GM12878 (cell line): ENCODE measurements around the gene NAV3. TPM values are rescaled to one million over a fixed set of nuclear protein-coding genes. Genes with fewer than 3 reads are reported as not detected.

Source experiments
- ATAC-seq: fragments of 200-7000 bp; cut with Tn5 transposase; 3 replicates; pipeline ENCODE4 v1.9.1; 2020; ENCODE audit warnings: mild to moderate bottlenecking, moderate library complexity
- BruUV-seq: library from RNA; stranded (reverse); fragments of 400-500 nt; replicated peaks from 2 replicates; lab custom pipeline; 2021; lab: Mats Ljungman, UMichigan
- CTCF ChIA-PET: fragments of 300-600 bp; sonication (Branson Sonifier 250); formaldehyde crosslinking; extraction: SDS; loops from one replicate; lab custom pipeline; 2021; ENCODE audit warnings: inconsistent platforms; lab: Yijun Ruan, JAX
- POLR2A ChIA-PET: fragments of 350-600 bp; formaldehyde crosslinking; extraction: SDS; loops from one replicate; lab custom pipeline; 2021; ENCODE audit warnings: inconsistent platforms; lab: Charles Lee
- RAD21 ChIA-PET: fragments of 300-600 bp; sonication (Branson Sonifier 250); formaldehyde crosslinking; loops from one replicate; lab custom pipeline; 2023; ENCODE audit warnings: antibody characterized with exemption; ENCODE audit not compliant: unreplicated experiment; lab: Charles Lee
- SMC1A ChIA-PET: fragments of 300-600 bp; sonication (Branson Sonifier 250); formaldehyde crosslinking; loops from one replicate; lab custom pipeline; 2023; ENCODE audit not compliant: unreplicated experiment, uncharacterized antibody; lab: Charles Lee
- DNase-seq: peaks from one replicate; pipeline ENCODE4 v3.0.0-alpha.2; 2011; ENCODE audit warnings: low read depth, low spot score
- FAIRE-seq: peaks from 3 replicates; lab custom pipeline; 2011; peaks lifted over from hg19 to GRCh38; lab: Jason Lieb, UNC
- H2AFZ ChIP-seq: 2 replicates; pipeline ENCODE4 v1.6.0; 2011; ENCODE audit warnings: low read depth, low read length, control low read depth; ENCODE audit not compliant: control insufficient read depth
- H3K27ac ChIP-seq: 2 replicates; pipeline ENCODE4 v1.5.1; 2011; ENCODE audit warnings: control low read depth; ENCODE audit not compliant: control insufficient read depth, insufficient read depth
- H3K27me3 ChIP-seq, 2 experiments: replicated peaks in 1 of 2; 2 replicates each; pipeline versions ENCODE4 v1.6.0 to v1.6.1; 2011; ENCODE audit warnings: low read length in 1 of 2; ENCODE audit not compliant: control insufficient read depth in 2 of 2, insufficient read depth in 2 of 2
- H3K36me3 ChIP-seq, 2 experiments: 2 replicates each; pipeline ENCODE4 v1.5.1; 2011; ENCODE audit warnings: low read length in 1 of 2; ENCODE audit not compliant: control insufficient read depth in 2 of 2, insufficient read depth in 2 of 2
- H3K4me1 ChIP-seq: 2 replicates; pipeline ENCODE4 v1.6.1; 2011; ENCODE audit warnings: mild to moderate bottlenecking, low read length, moderate library complexity, mixed read lengths; ENCODE audit not compliant: control insufficient read depth, insufficient read depth
- H3K4me2 ChIP-seq: 2 replicates; pipeline ENCODE4 v1.6.0; 2011; ENCODE audit warnings: control low read depth; ENCODE audit not compliant: control insufficient read depth, insufficient read depth
- H3K4me3 ChIP-seq: fragments of 200-600 bp; sonication (generic); 2 replicates; pipeline ENCODE4 v1.5.1; 2016
- H3K79me2 ChIP-seq: 2 replicates; pipeline ENCODE4 v1.6.0; 2011; ENCODE audit warnings: low read length; ENCODE audit not compliant: control insufficient read depth, insufficient read depth
- H3K9ac ChIP-seq: 2 replicates; pipeline ENCODE4 v1.8.0; 2011; ENCODE audit warnings: low read length, control low read depth, mixed read lengths; ENCODE audit not compliant: control insufficient read depth, insufficient read depth
- H3K9me3 ChIP-seq: replicated peaks from 3 replicates; pipeline ENCODE4 v1.5.1; 2011; ENCODE audit warnings: mild to moderate bottlenecking, low read length; ENCODE audit not compliant: control insufficient read depth, insufficient read depth
- H4K20me1 ChIP-seq: 2 replicates; pipeline ENCODE4 v1.6.0; 2011; ENCODE audit not compliant: control insufficient read depth, insufficient read depth
- ATF7 ChIP-seq: fragments of 450-650 bp; IDR thresholded peaks from 2 replicates; pipeline ENCODE4 v1.6.1; 2016; ENCODE audit warnings: low read depth, mild to moderate bottlenecking
- BHLHE40 ChIP-seq, 2 experiments: fragments of 450-650 bp in 1 of 2; IDR thresholded peaks; 2 replicates each; pipeline ENCODE4 v1.6.1; 2011 to 2017; ENCODE audit warnings: low read depth in 2 of 2, borderline replicate concordance in 1 of 2, improper control_type of control experiment in 1 of 2, low read length in 1 of 2, mild to moderate bottlenecking in 1 of 2
- CBX3 ChIP-seq: fragments of 200-600 bp; sonication (generic); IDR thresholded peaks from 2 replicates; pipeline ENCODE4 v1.6.1; 2016; ENCODE audit warnings: low read depth, borderline replicate concordance
- CHD2 ChIP-seq: IDR thresholded peaks from 2 replicates; pipeline ENCODE4 v1.6.1; 2011; ENCODE audit warnings: low read depth, low read length, improper control_type of control experiment, borderline replicate concordance
- ETV6 ChIP-seq, 2 experiments: fragments of 450-650 bp in 1 of 2; IDR thresholded peaks in 1 of 2; conservative IDR thresholded peaks in 1 of 2; 2 replicates each; pipeline ENCODE4 v1.6.1; 2014; ENCODE audit warnings: antibody characterized with exemption in 1 of 2, borderline replicate concordance in 1 of 2, low read depth in 1 of 2, mild to moderate bottlenecking in 1 of 2, moderate library complexity in 1 of 2
- FOS ChIP-seq: IDR thresholded peaks from 3 replicates; pipeline ENCODE4 v1.6.1; 2011; ENCODE audit warnings: borderline replicate concordance; ENCODE audit not compliant: insufficient read length; ENCODE audit errors: extremely low read depth
- GABPA ChIP-seq: IDR thresholded peaks from 2 replicates; pipeline ENCODE4 v1.6.1; 2014; ENCODE audit warnings: antibody characterized with exemption, low read depth, mild to moderate bottlenecking, inconsistent platforms
- GATAD2B ChIP-seq: fragments of 450-650 bp; conservative IDR thresholded peaks from 2 replicates; pipeline ENCODE4 v1.6.1; 2017; ENCODE audit warnings: low read depth, mild to moderate bottlenecking, moderate library complexity
- HDGF ChIP-seq: fragments of 450-650 bp; IDR thresholded peaks from 2 replicates; pipeline ENCODE4 v1.6.1; 2016; ENCODE audit warnings: antibody characterized with exemption
- SMARCA5 ChIP-seq: fragments of 450-650 bp; IDR thresholded peaks from 2 replicates; pipeline ENCODE4 v1.6.1; 2017; ENCODE audit warnings: mild to moderate bottlenecking
- STAT1 ChIP-seq: fragments of 450-650 bp; conservative IDR thresholded peaks from 2 replicates; pipeline ENCODE4 v1.6.1; 2014; ENCODE audit warnings: antibody characterized with exemption, mild to moderate bottlenecking
- TBL1XR1 ChIP-seq: IDR thresholded peaks from 2 replicates; pipeline ENCODE4 v1.6.1; 2012; ENCODE audit warnings: low read depth, low read length, improper control_type of control experiment
- ZNF384 ChIP-seq: IDR thresholded peaks from 2 replicates; pipeline ENCODE4 v1.6.1; 2012; ENCODE audit warnings: low read depth, mild to moderate bottlenecking, low read length, improper control_type of control experiment, borderline replicate concordance
- WGBS: methylation state at CpG from one replicate; pipeline ENCODE4 v1.1.6; 2016; ENCODE audit warnings: low lambda C conversion rate; ENCODE audit not compliant: insufficient replicate concordance, insufficient coverage; ENCODE audit errors: missing lambda C conversion rate; 5-methylcytosine and 5-hydroxymethylcytosine counted together
- in situ Hi-C: fragments of 300-500 bp; cut with MboI; formaldehyde crosslinking; loops from 9 replicates; pipeline ENCODE4 v1.14.3; 2018; ENCODE audit warnings: mixed read lengths
- intact Hi-C: fragments of 100-400 bp; cut with micrococcal nuclease; formaldehyde crosslinking; loops from one replicate; pipeline ENCODE4 v1.14.2; 2022; ENCODE audit not compliant: unreplicated experiment
- polyA plus RNA-seq, 11 experiments: library from polyadenylated mRNA; depleted of rRNA in 4 of 11; unstranded in 6 of 11; stranded (reverse) in 5 of 11; fragments of >200 nt; fragmentation: Nextera tagmentation in 4 of 11; fragmentation: Illumina TruSeq in 1 of 11; extraction: Ambion mirVana in 4 of 11; extraction: Trizol in 1 of 11; gene quantifications; 1 replicate in 1 of 11; 2 replicates in 10 of 11; pipeline versions ENCODE4 v1.2.1 to v1.2.3, GENCODE V29; 2011 to 2016; ENCODE audit warnings: inconsistent platforms in 2 of 11, missing spikeins in 2 of 11, low read depth in 1 of 11
- total RNA-seq, 4 experiments: library from RNA; depleted of rRNA in 3 of 4; stranded (reverse); fragments of >200 nt in 3 of 4; fragmentation: Illumina TruSeq in 1 of 4; extraction: Trizol in 1 of 4; gene quantifications; 2 replicates each; pipeline versions ENCODE4 v1.2.1 to v1.2.3, GENCODE V29; 2013 to 2021
- TF ChIP-seq, protein P1 (sequence below): IDR thresholded peaks from 2 replicates; pipeline ENCODE4 v1.6.1; 2012; ENCODE audit warnings: low read depth, low read length, improper control_type of control experiment
- TF ChIP-seq, protein P2 (sequence below): fragments of 450-650 bp; formaldehyde crosslinking; IDR thresholded peaks from 2 replicates; pipeline ENCODE4 v1.5.0; 2022; ENCODE audit warnings: mild to moderate bottlenecking, missing genetic modification characterization
- TF ChIP-seq, protein P3 (sequence below): fragments of 150-350 bp; IDR thresholded peaks from 2 replicates; pipeline ENCODE4 v1.6.1; 2014; ENCODE audit warnings: mild to moderate bottlenecking, low read depth, low read length

Gene NAV3
- total and polyA plus RNA-seq, 10 of the 15 experiments (the other 5 are each of a cell fraction or from before 2014, with no cell fraction given) = 0.05 to 0.51 (median 0.22) TPM; not detected in 1

DNA sequence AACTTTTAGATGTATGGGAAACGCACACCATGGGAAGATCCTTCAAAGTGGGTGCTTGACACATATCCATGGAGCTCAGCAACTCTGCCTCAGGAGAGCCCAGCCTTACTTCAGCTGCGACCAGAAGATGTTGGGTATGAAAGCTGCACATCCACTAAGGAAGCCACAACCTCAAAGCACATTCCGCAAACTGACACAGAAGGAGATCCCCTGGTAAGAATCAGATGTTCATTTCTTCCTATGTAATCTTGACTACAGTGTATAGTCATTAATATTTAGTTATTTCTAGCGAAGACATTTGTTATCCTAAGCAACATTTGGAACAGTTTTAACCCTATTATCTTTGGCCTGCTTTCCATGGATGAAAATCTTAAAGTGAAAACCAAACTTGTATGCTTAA, 374.2 kb downstream of the NAV3 start:
- Histone ChIP-seq H2AFZ (no peak overlapping the region), H3K4me3 (no peak overlapping the region), H3K9me3 (no peaks in the 10 kb centered on the region), H3K9ac (no peak overlapping the region), H3K79me2 (no peaks in the 10 kb centered on the region), H3K27me3 (no peaks in the 10 kb centered on the region), H3K4me1 (no peaks in the 10 kb centered on the region), H3K4me2 (no peak overlapping the region), H3K36me3 (no peaks in the 10 kb centered on the region), H4K20me1 (no peaks in the 10 kb centered on the region), H3K27ac (no peak overlapping the region)
- ChIA-PET RAD21 (no interaction called here), CTCF (no interaction called here), SMC1A (no interaction called here), POLR2A (no interaction called here)
- WGBS = 1% methylated on average over 4 of the region's 4 CpGs
- ATAC-seq (no peak), DNase-seq (no peak), FAIRE-seq (no peak)
- BruUV-seq = no TSS peak
- intact Hi-C loops (no loop called here), in situ Hi-C loops (no loop called here)
- no peak for TF ChIP-seq TBL1XR1
- TF ChIP-seq, protein P1, sequence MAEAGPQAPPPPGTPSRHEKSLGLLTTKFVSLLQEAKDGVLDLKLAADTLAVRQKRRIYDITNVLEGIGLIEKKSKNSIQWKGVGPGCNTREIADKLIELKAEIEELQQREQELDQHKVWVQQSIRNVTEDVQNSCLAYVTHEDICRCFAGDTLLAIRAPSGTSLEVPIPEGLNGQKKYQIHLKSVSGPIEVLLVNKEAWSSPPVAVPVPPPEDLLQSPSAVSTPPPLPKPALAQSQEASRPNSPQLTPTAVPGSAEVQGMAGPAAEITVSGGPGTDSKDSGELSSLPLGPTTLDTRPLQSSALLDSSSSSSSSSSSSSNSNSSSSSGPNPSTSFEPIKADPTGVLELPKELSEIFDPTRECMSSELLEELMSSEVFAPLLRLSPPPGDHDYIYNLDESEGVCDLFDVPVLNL = no peak
- no peak for TF ChIP-seq ZNF384
- TF ChIP-seq STAT1 = no peak
- no peak for TF ChIP-seq FOS
- TF ChIP-seq ATF7 = no peak
- TF ChIP-seq, protein P2, sequence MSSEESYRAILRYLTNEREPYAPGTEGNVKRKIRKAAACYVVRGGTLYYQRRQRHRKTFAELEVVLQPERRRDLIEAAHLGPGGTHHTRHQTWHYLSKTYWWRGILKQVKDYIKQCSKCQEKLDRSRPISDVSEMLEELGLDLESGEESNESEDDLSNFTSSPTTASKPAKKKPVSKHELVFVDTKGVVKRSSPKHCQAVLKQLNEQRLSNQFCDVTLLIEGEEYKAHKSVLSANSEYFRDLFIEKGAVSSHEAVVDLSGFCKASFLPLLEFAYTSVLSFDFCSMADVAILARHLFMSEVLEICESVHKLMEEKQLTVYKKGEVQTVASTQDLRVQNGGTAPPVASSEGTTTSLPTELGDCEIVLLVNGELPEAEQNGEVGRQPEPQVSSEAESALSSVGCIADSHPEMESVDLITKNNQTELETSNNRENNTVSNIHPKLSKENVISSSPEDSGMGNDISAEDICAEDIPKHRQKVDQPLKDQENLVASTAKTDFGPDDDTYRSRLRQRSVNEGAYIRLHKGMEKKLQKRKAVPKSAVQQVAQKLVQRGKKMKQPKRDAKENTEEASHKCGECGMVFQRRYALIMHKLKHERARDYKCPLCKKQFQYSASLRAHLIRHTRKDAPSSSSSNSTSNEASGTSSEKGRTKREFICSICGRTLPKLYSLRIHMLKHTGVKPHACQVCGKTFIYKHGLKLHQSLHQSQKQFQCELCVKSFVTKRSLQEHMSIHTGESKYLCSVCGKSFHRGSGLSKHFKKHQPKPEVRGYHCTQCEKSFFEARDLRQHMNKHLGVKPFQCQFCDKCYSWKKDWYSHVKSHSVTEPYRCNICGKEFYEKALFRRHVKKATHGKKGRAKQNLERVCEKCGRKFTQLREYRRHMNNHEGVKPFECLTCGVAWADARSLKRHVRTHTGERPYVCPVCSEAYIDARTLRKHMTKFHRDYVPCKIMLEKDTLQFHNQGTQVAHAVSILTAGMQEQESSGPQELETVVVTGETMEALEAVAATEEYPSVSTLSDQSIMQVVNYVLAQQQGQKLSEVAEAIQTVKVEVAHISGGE (CRISPR knock-in tag) = no peak
- no peak for TF ChIP-seq CHD2
- TF ChIP-seq GATAD2B = no peak
- TF ChIP-seq GABPA = no peak
- TF ChIP-seq SMARCA5 = no peak
- no peak for TF ChIP-seq CBX3
- TF ChIP-seq HDGF = no peak
- TF ChIP-seq, protein P3, sequence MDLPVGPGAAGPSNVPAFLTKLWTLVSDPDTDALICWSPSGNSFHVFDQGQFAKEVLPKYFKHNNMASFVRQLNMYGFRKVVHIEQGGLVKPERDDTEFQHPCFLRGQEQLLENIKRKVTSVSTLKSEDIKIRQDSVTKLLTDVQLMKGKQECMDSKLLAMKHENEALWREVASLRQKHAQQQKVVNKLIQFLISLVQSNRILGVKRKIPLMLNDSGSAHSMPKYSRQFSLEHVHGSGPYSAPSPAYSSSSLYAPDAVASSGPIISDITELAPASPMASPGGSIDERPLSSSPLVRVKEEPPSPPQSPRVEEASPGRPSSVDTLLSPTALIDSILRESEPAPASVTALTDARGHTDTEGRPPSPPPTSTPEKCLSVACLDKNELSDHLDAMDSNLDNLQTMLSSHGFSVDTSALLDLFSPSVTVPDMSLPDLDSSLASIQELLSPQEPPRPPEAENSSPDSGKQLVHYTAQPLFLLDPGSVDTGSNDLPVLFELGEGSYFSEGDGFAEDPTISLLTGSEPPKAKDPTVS = no peak
- TF ChIP-seq BHLHE40 (IDR thresholded peaks at IDR 0.05; ENCODE audit: borderline replicate concordance in 1 of 2, low read depth in 2 of 2, low read length in 1 of 2) = no peak
- TF ChIP-seq ETV6 (conservative IDR thresholded peaks at IDR 0.05 in 1 of 2, IDR thresholded peaks at IDR 0.05 in 1 of 2; ENCODE audit: borderline replicate concordance in 1 of 2, low read depth in 1 of 2) = no peak
